Stimulated activated CD8-positive, alpha-beta memory T cell treated with anti-CD3 and anti-CD28 coated beads, Interleukin-4, amount 100 ng/mL, for 24 hours (primary cell): Measurements from ENCODE around the gene CDT1.
"Not testable (repeated sequence)": the region's sequence is repeated elsewhere in the genome, so short reads cannot be mapped to it uniquely, and the experiment has no call there.

ENCODE experiments used
- DNase-seq: peaks from one replicate; pipeline ENCODE4 v3.0.0-alpha.2; 2020; ENCODE audit warnings: low read depth

The CDT1 gene

DNA sequence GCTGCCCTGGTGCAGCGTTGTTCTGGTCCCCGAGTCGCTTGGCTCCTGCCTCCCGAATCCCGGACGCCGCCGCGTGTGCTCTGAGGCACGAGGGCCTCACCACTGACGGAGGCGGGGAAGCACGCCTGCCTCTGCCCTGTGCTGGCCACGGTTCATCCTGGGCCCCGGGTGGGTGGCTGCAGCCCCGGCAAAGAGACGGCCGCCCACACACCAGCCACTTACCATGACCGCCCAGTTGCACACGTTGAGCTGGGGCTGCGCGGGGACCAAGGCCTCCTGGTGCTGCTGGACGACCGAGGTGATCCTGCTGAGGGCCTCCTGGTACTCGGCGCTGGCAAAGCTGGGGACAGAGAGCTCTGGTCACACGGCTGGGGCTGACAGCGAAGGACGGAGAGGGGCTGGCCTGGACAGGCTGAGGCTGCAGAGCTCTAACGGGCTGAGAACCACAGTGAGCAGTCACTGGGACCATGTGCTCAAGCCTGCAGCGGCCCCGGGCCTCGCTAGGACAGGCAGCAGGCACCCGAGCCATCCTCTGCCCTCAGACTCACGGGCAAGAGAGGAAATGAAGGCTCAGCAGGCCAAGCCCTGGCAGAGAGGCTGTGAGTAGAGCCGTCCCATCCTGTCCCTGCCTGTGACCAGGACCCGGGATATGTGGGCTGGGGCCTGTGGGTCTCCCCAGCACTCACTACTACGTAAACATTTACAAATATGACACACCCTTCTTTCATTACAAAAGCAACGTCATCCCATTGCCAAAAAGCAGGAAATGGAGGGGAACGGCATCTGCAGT lies 14.4 kb downstream of the CDT1 start:
- DNase-seq = no peak

DNA sequence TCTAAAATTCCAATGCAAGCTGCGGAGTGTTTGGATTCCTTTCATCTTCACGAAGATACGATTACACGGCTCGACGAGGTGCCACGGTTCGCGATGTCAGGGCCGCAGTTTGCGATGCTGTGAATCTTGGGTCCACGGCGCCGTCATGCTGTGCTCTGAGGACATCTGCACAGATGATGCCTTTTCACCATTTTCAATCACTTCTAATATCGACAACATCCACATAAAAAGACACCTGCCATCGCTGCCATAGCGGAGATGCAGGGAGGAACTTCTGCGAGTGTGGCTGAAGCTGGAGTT lies 14.9 kb downstream of the CDT1 start:
- DNase-seq = no peak

DNA sequence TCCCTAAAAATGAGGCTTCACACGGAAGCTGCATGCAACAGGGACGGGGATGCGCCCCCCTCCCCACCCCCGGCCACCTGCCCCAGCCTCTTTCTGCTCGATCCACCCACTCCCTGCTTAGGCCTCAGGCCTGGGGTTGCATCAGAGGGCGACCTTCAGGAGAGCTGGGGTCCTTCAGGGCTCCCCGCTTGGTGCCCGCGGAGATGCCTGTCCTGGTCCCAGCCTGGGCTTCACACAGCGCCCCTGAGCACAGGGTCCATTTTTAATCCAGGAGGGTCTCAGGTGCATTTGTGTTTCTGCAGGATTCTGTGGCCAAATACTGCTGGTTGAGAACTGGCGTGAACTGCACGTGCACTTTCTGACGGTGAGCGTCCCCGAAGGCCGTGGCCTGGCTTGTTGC lies 15.5 kb downstream of the CDT1 start:
- no peak for DNase-seq

DNA sequence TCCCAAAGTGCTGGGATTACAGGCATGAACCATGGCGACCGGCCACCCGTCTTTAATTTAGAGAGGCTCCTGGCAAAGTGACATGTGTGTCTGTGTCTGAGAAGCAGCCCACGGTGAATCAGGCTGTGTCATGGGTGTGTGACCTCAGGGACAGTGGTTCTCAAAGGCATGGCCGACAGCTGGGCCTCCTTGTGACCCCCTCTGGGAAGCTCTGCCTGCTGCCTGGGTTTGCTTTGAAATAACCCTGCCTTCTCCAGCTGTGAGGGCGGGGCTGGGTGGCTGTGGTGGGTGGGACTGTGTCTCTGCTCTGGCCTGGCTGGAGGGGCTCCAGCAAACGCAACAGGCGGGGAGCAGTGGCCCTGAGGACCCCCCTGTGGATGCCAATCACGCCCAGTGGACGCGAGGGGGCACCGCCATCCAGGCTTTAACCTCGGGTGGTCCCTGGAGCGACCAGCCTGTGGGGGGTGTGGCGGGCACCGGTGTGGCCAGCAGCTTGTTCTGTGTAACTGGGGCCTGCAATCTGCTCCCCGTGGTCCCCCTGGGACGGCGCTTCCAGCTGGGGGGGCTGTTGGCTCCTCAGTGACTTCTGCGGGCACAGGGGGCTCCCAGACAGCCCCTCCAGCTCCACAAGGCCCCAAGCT lies 16.9 kb downstream of the CDT1 start:
- no peak for DNase-seq

DNA sequence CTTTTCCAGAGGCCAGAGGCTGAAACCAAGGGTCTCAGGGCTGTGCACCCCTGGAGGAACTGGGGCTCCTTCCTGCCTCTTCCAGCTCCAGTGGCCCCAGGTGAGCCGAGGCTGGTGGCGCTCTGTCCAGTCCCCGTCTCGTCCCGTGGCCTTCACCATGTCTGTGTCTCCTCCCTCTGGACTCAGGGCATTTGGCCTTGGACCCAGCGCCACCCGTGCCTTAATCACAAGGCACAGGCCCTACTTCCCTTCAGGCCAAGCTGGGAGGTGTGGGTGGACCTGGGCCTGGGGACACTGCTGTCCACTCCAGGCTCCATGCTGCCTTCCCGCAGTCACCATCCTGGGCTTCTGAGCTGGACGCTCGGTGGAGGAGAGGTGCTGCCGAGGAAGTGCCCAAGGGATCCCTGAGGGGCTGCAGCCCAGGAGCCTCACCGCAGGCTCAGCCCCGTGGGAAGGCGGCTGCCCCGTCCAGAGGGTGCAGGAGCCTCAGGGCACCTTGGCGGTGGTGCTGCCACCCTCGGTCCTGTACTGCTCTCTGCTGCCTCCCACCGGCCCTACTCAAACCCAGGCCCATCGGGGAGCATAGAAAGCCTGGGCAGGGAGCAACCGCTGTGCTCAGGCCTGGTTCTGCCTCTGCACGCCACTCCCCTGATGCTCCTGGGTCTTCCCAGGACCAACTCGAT lies 17.7 kb downstream of the CDT1 start:
- no peak for DNase-seq

DNA sequence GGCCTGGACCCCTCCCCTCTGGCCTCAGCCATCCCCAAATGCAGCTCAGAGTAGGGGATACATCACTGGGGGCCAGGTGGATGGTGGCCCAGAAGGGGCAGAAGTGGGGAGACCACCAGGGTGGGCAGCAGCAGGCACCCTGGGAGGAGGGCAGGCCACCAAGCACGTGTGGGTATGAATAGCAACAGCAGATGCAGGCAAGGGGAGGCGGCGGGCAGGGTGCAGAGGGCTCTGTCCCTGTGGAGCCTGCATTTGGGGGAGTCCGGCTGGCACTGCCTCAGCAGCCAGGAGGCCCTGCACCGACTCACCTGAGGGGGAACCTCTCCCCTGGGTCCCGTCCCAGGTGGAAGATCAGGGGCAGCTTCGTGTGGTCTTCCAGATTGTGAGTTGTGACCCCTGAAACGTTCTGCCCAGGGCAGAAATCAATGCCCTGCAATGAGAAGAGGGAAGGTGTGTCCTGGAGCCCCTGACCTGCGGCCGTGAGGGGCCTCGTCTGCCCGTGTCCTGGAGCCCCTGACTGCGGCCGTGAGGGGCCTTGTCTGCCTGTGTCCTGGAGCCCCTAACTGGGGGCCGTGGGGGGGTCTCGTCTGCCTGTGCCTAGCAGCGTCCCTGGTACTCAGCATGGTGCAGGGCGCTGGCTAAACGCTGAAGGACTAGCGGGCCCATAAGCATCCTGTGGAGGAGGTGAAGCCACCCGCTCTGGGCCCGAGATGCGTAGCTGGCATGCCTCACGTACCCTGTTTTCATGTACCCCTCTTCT lies 18.9 kb downstream of the CDT1 start:
- no peak for DNase-seq

DNA sequence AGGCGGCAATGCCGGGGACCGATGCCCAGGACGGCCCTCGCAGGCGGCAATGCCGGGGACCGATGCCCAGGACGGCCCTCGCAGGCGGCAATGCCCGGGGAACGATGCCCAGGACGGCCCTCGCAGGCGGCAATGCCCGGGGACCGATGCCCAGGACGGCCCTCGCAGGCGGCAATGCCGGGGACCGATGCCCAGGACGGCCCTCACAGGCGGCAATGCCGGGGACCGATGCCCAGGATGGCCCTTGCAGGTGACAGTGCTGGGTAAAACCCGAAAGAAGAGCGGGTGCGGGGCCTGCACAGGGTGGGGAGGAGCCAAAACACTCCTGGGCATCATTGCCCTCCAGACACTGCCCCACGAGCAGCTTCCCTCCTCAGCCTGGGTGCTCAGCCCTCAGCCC lies 20.1 kb downstream of the CDT1 start:
- not testable (repeated sequence) for DNase-seq

DNA sequence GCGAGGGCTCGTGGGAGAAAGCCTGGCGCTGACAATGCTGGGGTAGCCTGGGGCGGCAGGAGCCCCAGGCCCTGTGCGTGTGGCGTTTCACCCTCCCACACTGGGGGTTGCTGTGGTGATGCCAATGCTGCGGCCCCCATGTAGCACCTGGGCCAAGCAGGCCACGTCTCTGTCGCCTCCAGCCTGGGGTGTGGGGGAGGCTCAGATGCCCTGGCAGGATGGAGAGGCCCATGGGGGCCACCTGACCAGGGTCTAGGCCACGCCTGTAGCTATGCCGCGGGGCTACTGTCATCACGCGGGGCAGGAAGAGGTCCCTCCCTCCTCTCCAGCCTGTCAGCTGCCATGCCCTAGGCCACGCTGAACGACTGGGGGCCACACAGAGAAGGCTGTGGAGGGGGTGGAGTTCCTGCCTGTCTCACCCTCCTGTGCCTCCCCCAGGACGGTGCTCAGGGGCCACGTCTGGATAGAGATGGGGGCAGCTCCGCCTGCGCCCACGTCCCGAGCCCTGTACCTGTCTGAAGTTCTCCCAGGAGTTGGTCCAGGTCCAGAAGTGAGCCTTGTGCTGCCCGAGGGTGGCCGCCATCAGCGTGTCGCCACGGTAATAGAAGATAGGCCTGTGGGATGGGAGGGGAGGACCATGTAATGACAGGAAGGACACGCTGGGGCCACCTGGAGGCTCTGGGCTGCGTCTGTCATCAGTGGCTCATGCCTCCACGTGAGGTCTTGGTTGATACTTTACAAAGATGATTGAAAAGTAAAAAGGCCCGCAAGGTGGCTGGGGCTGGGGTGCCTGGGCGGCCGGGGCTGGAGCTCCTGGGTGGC lies 20.9 kb downstream of the CDT1 start:
- no peak for DNase-seq

DNA sequence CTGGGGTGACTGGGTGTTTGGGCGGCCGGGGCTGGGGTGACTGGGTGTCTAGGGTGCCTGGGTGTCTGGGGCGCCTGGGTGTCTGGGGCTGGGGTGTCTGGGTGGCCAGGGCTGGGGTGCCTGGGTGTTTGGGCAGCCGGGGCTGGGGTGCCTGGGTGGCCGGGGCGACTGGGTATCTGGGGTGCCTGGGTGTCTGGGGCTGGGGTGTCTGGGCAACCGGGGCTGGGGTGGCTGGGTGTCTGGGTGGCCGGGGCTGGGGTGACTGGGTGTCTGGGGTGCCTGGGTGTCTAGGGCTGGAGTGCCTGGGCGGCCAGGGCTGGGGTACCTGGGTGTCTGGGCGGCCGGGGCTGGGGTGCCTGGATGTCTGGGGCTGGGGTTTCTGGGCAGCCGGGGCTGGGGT lies 21.6 kb downstream of the CDT1 start:
- DNase-seq = no peak

DNA sequence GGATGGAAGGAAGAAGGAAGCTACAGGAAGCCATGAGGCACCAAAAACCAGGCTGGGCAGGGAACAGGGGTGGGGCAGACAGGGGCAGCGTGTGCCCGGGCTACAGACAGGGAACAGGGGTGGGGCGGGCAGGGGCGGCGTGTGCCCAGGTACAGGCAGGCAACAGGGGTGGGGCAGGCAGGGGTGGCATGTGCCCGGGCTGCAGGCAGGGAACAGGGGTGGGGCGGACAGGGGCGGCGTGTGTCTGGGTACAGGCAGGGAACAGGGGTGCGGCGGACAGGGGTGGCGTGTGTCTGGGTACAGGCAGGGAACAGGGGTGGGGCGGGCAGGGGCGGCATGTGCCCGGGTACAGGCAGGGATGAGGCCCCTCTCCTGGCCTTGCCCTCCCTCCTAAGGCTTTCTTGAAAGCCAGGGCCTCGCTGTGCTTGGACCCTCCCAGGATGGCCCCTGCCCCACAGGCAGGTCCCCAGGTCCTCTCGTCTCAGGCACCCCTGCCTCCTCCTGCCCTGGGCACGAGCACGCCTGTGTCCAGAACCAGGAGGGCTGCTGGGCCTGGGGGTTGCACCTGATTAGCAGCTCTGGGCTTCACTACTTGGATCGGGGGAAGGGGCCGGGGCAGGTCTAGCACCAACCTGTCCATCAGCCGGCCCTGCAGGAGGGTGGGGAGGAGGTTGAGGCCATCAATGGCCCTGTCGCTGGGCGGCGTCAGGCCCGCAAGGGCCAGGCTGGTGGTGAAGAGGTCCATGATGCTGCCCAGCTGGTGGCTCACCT lies 22.7 kb downstream of the CDT1 start:
- no peak for DNase-seq

DNA sequence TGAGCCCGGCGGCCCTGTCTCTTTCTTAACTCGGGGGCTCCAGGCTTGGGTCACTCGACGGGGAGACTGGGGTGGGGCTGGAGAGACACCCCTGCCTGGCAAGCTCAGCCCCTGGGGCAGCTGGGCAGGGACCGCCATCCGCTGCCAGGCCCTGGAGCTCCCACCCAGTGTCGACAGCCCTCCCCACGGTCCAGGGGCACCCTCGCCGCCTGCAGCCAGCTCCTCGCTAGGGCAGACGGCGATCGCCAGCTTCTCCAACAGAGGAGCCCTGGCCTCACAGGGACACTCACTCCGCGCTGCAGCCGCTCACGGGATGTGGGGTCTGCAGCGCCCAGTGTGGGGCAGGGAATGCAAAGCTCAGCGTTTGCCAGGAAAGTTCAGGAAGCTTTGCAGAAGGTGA lies 24.1 kb downstream of the CDT1 start:
- DNase-seq = no peak

DNA sequence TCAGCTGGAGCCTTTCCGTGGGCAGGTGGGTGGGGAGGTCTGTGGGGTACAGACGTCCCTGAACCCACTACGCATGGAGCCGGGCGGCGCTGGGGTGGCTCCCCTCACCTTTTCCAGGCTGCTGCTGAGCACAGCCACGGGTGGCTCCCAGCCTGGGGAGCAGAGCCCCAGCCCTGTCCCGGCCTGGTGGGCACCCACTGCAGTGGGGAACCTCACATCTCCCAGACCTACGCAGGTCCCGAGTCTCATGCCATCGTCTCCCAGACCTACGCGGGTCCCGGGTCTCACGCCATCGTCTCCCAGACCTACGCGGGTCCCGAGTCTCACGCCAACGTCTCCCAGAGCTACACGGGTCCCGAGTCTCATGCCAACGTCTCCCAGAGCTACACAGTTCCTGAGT lies 25.1 kb downstream of the CDT1 start:
- no peak for DNase-seq

DNA sequence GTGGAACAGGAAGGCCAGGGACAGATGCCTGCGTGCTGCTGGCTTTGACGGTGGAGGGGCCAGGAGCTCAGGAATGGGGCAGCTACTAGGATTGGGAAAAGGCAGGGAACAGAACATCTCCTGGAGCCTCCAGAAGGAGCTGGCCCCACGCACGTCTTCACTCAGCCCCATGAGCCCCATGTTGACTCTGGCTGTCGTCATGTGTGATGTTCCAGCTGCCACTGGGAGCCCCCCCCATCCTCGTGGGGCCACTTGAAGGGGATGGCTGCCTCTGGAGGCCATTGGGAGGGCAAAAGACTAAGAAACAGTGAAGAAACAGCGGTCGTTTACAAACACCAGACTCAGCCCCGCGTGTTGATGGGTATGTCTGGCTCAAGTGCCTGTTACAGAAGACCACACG lies 26.7 kb downstream of the CDT1 start:
- DNase-seq = no peak

DNA sequence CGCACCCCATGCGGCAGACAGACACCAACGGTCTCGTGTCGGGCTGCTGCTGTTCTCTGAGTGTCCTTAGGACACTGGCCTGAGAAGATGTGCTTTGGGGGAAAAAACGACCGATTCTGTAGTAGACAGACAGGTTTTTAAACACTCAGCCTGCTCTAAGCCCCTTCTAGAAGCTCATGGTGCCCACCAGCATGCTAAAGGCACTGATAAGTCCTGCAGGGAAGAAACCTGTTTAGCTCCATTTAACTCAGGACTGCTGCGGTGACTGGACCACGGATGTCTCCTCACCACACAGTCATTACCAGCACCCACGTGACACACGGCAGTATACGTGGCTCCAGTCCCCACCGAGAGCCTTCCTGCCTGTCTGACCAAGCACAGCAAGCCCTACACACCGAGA lies 27.2 kb downstream of the CDT1 start:
- no peak for DNase-seq

DNA sequence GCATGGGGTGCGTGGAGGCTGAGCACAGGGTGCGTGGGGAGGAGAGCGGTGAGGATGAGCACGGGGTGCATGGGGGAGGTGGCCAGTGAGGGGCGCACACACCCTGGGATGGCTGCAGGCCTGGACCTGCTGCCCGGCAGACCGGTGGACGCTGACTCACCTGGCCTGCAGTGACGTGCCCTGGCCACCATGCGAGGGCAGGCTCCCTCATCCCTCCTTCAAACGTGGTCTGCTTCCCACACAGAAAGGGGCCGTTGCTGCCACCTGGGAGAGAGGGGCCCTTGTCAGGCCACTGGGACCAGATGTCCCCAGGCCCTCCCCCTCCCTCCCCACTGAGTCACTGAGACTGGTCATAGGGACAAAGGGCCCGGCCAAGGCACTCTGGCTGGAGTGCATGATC lies 28.2 kb downstream of the CDT1 start:
- DNase-seq = no peak

DNA sequence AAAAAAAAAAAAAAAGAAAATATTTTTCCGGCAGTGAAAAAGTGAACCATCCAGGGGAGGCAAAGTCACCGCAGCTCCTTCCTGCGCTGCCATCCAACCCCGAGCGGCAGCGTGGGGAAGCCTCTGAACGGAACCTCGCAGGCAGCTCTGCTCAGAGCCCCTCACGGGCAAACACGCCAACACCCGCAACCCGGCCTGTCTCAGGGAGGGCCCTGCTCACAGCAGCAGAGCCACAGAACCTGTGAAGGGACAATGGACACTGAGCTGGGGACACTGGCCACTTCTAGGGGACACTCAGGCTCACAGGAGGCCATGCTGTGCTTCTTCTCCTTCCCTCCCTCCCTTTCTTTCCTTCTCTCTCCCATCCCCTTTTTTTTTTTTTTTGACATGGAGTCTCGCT lies 29.5 kb downstream of the CDT1 start:
- no peak for DNase-seq

DNA sequence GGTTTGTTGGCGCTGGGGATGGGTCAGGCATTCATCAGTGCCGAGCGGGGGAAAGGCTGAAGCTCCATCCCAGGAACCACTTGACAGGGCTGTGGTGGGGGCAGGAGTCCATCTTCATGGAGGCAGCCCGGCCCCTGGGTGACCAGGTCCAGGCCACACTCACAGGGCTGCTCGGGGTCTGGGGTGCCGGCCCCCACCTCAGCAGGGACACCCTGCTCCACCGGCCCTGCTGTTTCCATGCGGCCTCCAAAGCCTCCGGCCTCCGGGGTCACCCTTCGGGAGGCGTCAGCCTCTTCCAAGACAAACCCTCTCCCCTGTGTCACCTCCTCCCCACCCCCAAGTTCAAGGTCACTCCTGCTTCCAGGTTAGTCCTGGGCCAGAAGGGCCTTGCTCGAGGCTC lies 31.1 kb downstream of the CDT1 start:
- no peak for DNase-seq

DNA sequence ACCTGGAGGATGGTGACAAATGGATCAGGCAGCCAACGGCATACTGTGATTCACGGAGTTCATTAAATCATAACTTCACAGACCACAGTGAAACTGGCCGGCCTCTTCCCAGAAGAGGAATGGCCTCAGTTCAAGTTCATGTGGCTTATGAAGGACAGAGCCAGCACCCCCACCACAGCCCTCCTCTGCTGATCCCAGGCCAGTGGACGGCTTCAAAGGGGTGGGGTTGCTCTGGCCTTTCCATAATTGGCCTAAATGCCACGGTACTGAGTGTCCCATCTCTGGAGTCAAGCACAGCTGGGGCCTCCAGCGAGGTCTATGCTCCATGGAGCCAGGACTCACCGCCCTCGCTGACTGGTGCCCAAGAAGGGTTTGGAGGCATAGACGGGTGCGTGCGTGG lies 31.8 kb downstream of the CDT1 start:
- DNase-seq = no peak

DNA sequence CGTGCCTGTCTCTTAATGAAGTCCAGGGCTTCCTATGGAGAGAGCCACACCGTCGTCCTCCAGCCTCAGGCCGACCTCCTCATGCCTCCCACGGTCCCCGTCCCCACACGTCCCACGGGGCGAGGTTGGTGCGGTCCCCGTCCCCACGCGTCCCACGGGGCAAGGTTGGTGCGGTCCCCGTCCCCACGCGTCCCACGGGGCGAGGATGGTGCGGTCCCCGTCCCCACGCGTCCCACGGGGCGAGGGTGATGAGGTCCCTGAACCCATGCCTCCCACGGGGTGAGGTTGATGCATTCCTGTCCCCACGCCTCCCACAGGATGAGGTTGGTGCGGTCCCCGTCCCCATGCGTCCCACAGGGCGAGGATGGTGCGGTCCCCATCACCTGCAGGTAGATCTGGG lies 32.2 kb downstream of the CDT1 start:
- DNase-seq = no peak

DNA sequence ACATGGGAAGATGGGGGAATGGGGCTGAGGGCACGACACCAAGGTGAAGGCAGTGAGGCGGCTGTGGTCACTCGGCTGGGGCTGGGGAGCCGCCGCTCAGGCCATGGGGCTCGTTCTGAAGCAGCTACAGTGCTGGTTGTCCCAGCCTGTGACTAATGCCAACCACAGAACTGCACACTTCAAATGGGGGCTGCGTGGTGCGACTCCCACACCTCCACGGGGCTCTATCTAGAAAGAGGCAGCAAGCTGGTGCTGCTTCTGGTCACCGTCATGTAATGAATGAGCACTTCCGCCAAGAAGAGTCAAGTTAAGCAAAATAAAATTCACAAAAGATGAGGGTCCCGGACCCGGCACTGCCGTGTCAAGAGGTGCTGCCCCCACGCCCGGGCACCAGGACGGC lies 33.2 kb downstream of the CDT1 start:
- no peak for DNase-seq

DNA sequence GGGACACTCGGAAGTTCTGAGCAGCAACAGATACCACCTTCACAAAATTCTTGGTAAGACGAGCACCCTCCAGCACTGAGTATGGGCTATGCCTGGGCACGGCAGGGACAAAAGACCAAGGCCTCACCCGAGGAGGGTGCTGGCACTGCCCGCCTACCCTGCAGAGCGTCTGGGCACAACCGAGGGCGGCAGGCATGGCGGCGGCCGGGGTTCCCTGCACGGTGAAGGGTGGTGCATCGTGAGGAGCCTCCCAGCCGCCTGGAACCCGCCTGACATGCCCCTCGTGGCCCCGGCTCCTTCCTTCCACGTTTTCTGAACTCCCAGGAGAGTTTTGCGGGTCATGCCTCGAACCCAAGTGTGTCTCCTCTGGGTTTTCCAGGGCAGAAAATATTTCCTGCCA lies 34.2 kb downstream of the CDT1 start:
- no peak for DNase-seq
